H9 (cell line): ENCODE results near the gene ARL6IP6. TPM values are rescaled to one million over a fixed set of nuclear protein-coding genes. Genes with fewer than 3 reads are reported as not detected.
A peak's percentile ranks its signal among the peaks of the same experiment; 100 is the strongest.

ENCODE experiments used
- DNase-seq: peaks from one replicate; pipeline ENCODE4 v3.0.0-alpha.2; 2017
- H2AFZ ChIP-seq: one replicate; pipeline ENCODE4 v1.6.1; 2013; ENCODE audit warnings: mild to moderate bottlenecking, low read length, control low read depth, moderate library complexity
- H2AK5ac ChIP-seq: 2 replicates; pipeline ENCODE4 v1.6.1; 2013; ENCODE audit warnings: low read length, control low read depth, mixed read lengths; ENCODE audit not compliant: insufficient read length
- H2BK120ac ChIP-seq: one replicate; pipeline ENCODE4 v1.6.1; 2013; ENCODE audit warnings: low read depth, mild to moderate bottlenecking, low read length, control low read depth, inconsistent platforms; ENCODE audit not compliant: poor library complexity, severe bottlenecking
- H2BK12ac ChIP-seq: 2 replicates; pipeline ENCODE4 v1.6.1; 2013; ENCODE audit warnings: low read length, control low read depth, mixed read lengths, low read depth; ENCODE audit not compliant: insufficient read length
- H2BK15ac ChIP-seq: 2 replicates; pipeline ENCODE4 v1.6.1; 2013; ENCODE audit warnings: low read depth, low read length, control low read depth
- H2BK20ac ChIP-seq: one replicate; pipeline ENCODE4 v1.6.1; 2013; ENCODE audit warnings: low read depth, mild to moderate bottlenecking, low read length, control low read depth, inconsistent platforms; ENCODE audit not compliant: poor library complexity, severe bottlenecking
- H2BK5ac ChIP-seq: 2 replicates; pipeline ENCODE4 v1.6.1; 2013; ENCODE audit warnings: low read length, control low read depth, mixed read lengths; ENCODE audit not compliant: insufficient read length
- H3K14ac ChIP-seq: 2 replicates; pipeline ENCODE4 v1.6.1; 2013; ENCODE audit warnings: low read length, control low read depth; ENCODE audit not compliant: insufficient read depth
- H3K18ac ChIP-seq: 2 replicates; pipeline ENCODE4 v1.6.1; 2013; ENCODE audit warnings: low read depth, mild to moderate bottlenecking, mixed read lengths, low read length, control low read depth; ENCODE audit not compliant: insufficient read length
- H3K23ac ChIP-seq: 2 replicates; pipeline ENCODE4 v1.6.1; 2013; ENCODE audit warnings: low read length, control low read depth, mixed read lengths, low read depth; ENCODE audit not compliant: insufficient read length
- H3K23me2 ChIP-seq: 2 replicates; pipeline ENCODE4 v1.6.1; 2013; ENCODE audit warnings: low read depth, mild to moderate bottlenecking, mixed read lengths, low read length, control low read depth; ENCODE audit not compliant: insufficient read length, poor library complexity, severe bottlenecking
- H3K27ac ChIP-seq: 2 replicates; pipeline ENCODE4 v1.5.1; 2013; ENCODE audit warnings: low read length, control low read depth, mixed read lengths, low read depth; ENCODE audit not compliant: insufficient read length
- H3K27me3 ChIP-seq: 2 replicates; pipeline ENCODE4 v1.6.1; 2013; ENCODE audit warnings: low read length, control low read depth, inconsistent platforms; ENCODE audit not compliant: insufficient read depth
- H3K4ac ChIP-seq: 2 replicates; pipeline ENCODE4 v1.6.1; 2013; ENCODE audit warnings: low read depth, mild to moderate bottlenecking, control low read depth, inconsistent platforms, low read length, moderate library complexity
- H3K4me1 ChIP-seq: 2 replicates; pipeline ENCODE4 v1.6.1; 2013; ENCODE audit warnings: low read length, control low read depth, inconsistent platforms; ENCODE audit not compliant: insufficient read depth
- H3K4me2 ChIP-seq: 2 replicates; pipeline ENCODE4 v1.6.1; 2013; ENCODE audit warnings: low read length, control low read depth, mixed read lengths; ENCODE audit not compliant: insufficient read length, insufficient read depth
- H3K56ac ChIP-seq: 2 replicates; pipeline ENCODE4 v1.6.1; 2013; ENCODE audit warnings: low read depth, mild to moderate bottlenecking, mixed read lengths, low read length, control low read depth; ENCODE audit not compliant: insufficient read length
- H3K79me1 ChIP-seq: 2 replicates; pipeline ENCODE4 v1.6.1; 2013; ENCODE audit warnings: low read depth, mild to moderate bottlenecking, moderate library complexity, low read length, control low read depth, inconsistent platforms; ENCODE audit not compliant: insufficient read depth, poor library complexity, severe bottlenecking
- H3K79me2 ChIP-seq: 2 replicates; pipeline ENCODE4 v1.6.1; 2013; ENCODE audit warnings: low read length, control low read depth, inconsistent platforms; ENCODE audit not compliant: insufficient read depth
- H3K9ac ChIP-seq: 2 replicates; pipeline ENCODE4 v1.6.1; 2013; ENCODE audit warnings: low read length, control low read depth, mixed read lengths; ENCODE audit not compliant: insufficient read length; ENCODE audit errors: extremely low read depth
- H3K9me3 ChIP-seq: one replicate; pipeline ENCODE4 v1.6.1; 2013; ENCODE audit warnings: low read depth, low read length, inconsistent platforms; ENCODE audit not compliant: control insufficient read depth
- H3T11ph ChIP-seq: one replicate; pipeline ENCODE4 v1.6.1; 2013; ENCODE audit warnings: mild to moderate bottlenecking, low read length, control low read depth, inconsistent platforms
- H4K20me1 ChIP-seq: one replicate; pipeline ENCODE4 v1.6.1; 2013; ENCODE audit not compliant: control insufficient read depth, insufficient read length, insufficient read depth
- H4K5ac ChIP-seq: 2 replicates; pipeline ENCODE4 v1.6.1; 2013; ENCODE audit warnings: low read depth, mild to moderate bottlenecking, mixed read lengths, low read length, control low read depth; ENCODE audit not compliant: insufficient read length
- H4K8ac ChIP-seq: replicated peaks from 2 replicates; pipeline ENCODE4 v1.6.1; 2013; ENCODE audit warnings: low read length, control low read depth, mixed read lengths, low read depth; ENCODE audit not compliant: insufficient read length
- H4K91ac ChIP-seq: 2 replicates; pipeline ENCODE4 v1.6.1; 2013; ENCODE audit warnings: low read depth, mild to moderate bottlenecking, moderate library complexity, mixed read lengths, low read length, control low read depth; ENCODE audit not compliant: insufficient read length
- H3K27ac Mint-ChIP-seq, 3 experiments: 2 replicates in 2 of 3; 3 replicates in 1 of 3; pipeline ENCODE4 v1.8.0; 2020 to 2021; ENCODE audit warnings: mixed read lengths in 3 of 3, mild to moderate bottlenecking in 1 of 3, moderate library complexity in 1 of 3
- H3K27me3 Mint-ChIP-seq: 2 replicates; pipeline ENCODE4 v1.8.0; 2021; ENCODE audit warnings: low read depth, mild to moderate bottlenecking, moderate library complexity, mixed read lengths
- H3K36me3 Mint-ChIP-seq, 3 experiments: 2 replicates in 2 of 3; 3 replicates in 1 of 3; pipeline ENCODE4 v1.8.0; 2020 to 2021; ENCODE audit warnings: low read depth in 3 of 3, mixed read lengths in 3 of 3; ENCODE audit not compliant: insufficient read depth in 1 of 3
- H3K4me1 Mint-ChIP-seq, 2 experiments: 2 replicates each; pipeline ENCODE4 v1.8.0; 2020; ENCODE audit warnings: mixed read lengths in 2 of 2
- H3K4me3 Mint-ChIP-seq, 2 experiments: 2 replicates in 1 of 2; 3 replicates in 1 of 2; pipeline ENCODE4 v1.8.0; 2020 to 2021; ENCODE audit warnings: mild to moderate bottlenecking in 2 of 2, mixed read lengths in 2 of 2, moderate library complexity in 1 of 2
- H3K9me3 Mint-ChIP-seq, 2 experiments: 2 replicates in 1 of 2; 3 replicates in 1 of 2; pipeline ENCODE4 v1.8.0; 2020; ENCODE audit warnings: mild to moderate bottlenecking in 2 of 2, mixed read lengths in 2 of 2, moderate library complexity in 1 of 2
- WGBS: extraction: QIAGEN DNeasy Blood & Tissue Kit; methylation state at CpG from one replicate; pipeline ENCODE4 v1.1.7; 2013; ENCODE audit warnings: missing lambda C conversion rate, low lambda C conversion rate, mixed read lengths; ENCODE audit not compliant: insufficient read length; ENCODE audit errors: extremely low coverage; 5-methylcytosine and 5-hydroxymethylcytosine counted together
- total RNA-seq: library from RNA; stranded (reverse); gene quantifications from 2 replicates; pipeline ENCODE4 v1.2.1, GENCODE V29; 2021
- TF ChIP-seq, protein P1 (sequence below): fragments of 200-600 bp; sonication (generic); conservative IDR thresholded peaks from 3 replicates; pipeline ENCODE4 v1.8.0; 2021; ENCODE audit warnings: antibody characterized with exemption, mild to moderate bottlenecking

ARL6IP6 gene
- total RNA-seq, 1 experiment from 2014 or later = 27.3 TPM

DNA sequence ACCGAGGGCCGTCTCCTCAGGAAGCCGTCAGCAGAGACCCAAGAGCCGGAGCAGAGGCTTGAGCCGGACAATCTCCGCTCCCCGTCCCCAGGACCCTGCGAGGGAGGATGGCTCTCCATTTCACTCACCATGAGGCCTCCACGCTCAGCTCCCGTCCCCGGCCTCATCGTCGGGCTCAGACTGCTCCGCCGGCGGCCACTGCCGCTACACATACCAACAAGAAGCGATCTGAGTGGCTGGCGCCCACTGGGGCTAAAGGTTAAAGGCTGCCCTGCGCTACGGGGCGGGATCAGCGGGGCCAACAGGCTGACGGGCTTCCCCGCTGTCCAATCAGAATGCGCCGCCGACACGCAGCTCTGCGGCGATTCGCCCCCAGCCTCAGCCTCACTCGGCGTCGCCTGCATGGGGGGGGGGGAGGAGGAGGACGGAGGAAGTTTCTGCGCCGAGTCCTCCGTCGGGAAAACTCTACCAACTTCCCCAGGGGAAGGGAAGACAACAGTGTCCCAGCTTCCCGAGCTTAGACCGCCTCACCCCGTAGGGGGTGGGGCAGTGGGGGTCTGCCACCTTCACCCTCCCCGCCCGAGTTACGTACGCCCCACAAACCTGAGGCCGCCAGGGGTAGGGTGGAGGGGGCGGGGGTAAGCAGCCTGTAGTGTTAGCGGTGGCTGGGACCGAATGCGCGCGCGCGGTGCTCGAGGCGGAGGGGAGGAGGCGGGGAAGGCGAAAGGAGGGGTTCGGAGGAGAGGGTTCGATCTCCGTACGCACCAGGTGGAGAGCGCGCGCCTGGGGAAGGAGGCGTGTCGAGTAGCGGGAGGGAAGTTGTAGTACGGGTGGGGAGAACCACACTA is 968 bp upstream of the ARL6IP6 start, which contains the start of gene PRPF40A:
PRPF40A (minus strand) TSS at position 234 of the 848 bp plus-strand sequence; CDS start at position 212, 22 bp downstream.
- H3K4me3 Mint-ChIP-seq = peak within 1 kb of the TSS; percentile 97 to 99
- Histone ChIP-seq H3K27ac (peak within 1 kb of the TSS; percentile 56), H3T11ph (no peak within 1 kb of the TSS), H2BK5ac (peak within 1 kb of the TSS; percentile 70), H2AFZ (no peak within 1 kb of the TSS), H2BK20ac (no peak within 1 kb of the TSS), H3K4me1 (no peaks in the 10 kb centered on the region; the same call in 1 of the 2 replicates), H2AK5ac (no peak within 1 kb of the TSS), H4K8ac (no peak within 1 kb of the TSS), H4K5ac (no peak within 1 kb of the TSS), H3K56ac (no peak within 1 kb of the TSS), H3K18ac (peak within 1 kb of the TSS; percentile 97), H2BK120ac (no peak within 1 kb of the TSS), H4K20me1 (no peaks in the 10 kb centered on the region), H3K14ac (peak within 1 kb of the TSS; percentile 95), H2BK15ac (no peak within 1 kb of the TSS), H4K91ac (no peak within 1 kb of the TSS), H3K23me2 (no peaks in the 10 kb centered on the region), H3K79me2 (peaks cover 37% of the 10 kb centered on the region; the same call in 1 of the 2 replicates), H3K27me3 (no peaks in the 10 kb centered on the region), H3K9me3 (no peaks in the 10 kb centered on the region), H3K23ac (no peak within 1 kb of the TSS), H2BK12ac (peak within 1 kb of the TSS; percentile 5), H3K4ac (peak within 1 kb of the TSS; percentile 12; the same call in 1 of the 2 replicates), H3K79me1 (no peaks in the 10 kb centered on the region), H3K9ac (peak within 1 kb of the TSS; percentile 99), H3K4me2 (peak within 1 kb of the TSS; percentile 68)
- WGBS = no CpG with 5 or more reads among the region's 71 CpGs
- no peaks in the 10 kb centered on the region for H3K27me3 Mint-ChIP-seq
- peak within 1 kb of the TSS; percentile 98 to 99 (median 99) for H3K27ac Mint-ChIP-seq
- peaks cover 26 to 27% of the 10 kb centered on the region in 2 experiments for H3K4me1 Mint-ChIP-seq
- no peaks in the 10 kb centered on the region; a peak in 3 of 5 replicates for H3K9me3 Mint-ChIP-seq
- peak; percentile 98 for DNase-seq
- TF ChIP-seq, protein P1, sequence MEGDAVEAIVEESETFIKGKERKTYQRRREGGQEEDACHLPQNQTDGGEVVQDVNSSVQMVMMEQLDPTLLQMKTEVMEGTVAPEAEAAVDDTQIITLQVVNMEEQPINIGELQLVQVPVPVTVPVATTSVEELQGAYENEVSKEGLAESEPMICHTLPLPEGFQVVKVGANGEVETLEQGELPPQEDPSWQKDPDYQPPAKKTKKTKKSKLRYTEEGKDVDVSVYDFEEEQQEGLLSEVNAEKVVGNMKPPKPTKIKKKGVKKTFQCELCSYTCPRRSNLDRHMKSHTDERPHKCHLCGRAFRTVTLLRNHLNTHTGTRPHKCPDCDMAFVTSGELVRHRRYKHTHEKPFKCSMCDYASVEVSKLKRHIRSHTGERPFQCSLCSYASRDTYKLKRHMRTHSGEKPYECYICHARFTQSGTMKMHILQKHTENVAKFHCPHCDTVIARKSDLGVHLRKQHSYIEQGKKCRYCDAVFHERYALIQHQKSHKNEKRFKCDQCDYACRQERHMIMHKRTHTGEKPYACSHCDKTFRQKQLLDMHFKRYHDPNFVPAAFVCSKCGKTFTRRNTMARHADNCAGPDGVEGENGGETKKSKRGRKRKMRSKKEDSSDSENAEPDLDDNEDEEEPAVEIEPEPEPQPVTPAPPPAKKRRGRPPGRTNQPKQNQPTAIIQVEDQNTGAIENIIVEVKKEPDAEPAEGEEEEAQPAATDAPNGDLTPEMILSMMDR = no peak
- H3K36me3 Mint-ChIP-seq = peaks cover 25 to 53% (median 43%) of the 10 kb centered on the region in 3 experiments
